ENCODE results near the gene PARVB.
A peak's percentile ranks its signal among the peaks of the same experiment; 100 is the strongest.

Gene PARVB

GRCh38 chr22:44142421-44143104, 118.5 kb downstream of the PARVB start:
- DNase-seq = no peak

- no peak for DNase-seq
Observed at GRCh38 chr22:44143105-44143474, 119.0 kb downstream of the PARVB start.

GRCh38 chr22:44143579-44143978, 119.5 kb downstream of the PARVB start:
- no peak for DNase-seq

- DNase-seq = no peak
Observed at GRCh38 chr22:44144046-44144569, 120.0 kb downstream of the PARVB start.

- no peak for DNase-seq
Observed at GRCh38 chr22:44145544-44145943, 121.4 kb downstream of the PARVB start.

GRCh38 chr22:44146088-44146861, 122.2 kb downstream of the PARVB start:
- DNase-seq = no peak

- no peak for DNase-seq
Observed at GRCh38 chr22:44147008-44147645, 123.0 kb downstream of the PARVB start.

GRCh38 chr22:44147821-44148574, 123.9 kb downstream of the PARVB start:
- DNase-seq = no peak

- DNase-seq = no peak
Observed at GRCh38 chr22:44151676-44152075, 127.6 kb downstream of the PARVB start.

- DNase-seq = no peak
Observed at GRCh38 chr22:44153710-44154109, 129.6 kb downstream of the PARVB start.

- DNase-seq = peak; percentile 28
Observed at GRCh38 chr22:44154436-44154942, 130.4 kb downstream of the PARVB start.

- DNase-seq = no peak
Observed at GRCh38 chr22:44155115-44155514, 131.0 kb downstream of the PARVB start.

GRCh38 chr22:44157916-44158618, 134.0 kb downstream of the PARVB start:
- no peak for DNase-seq

- DNase-seq = no peak
Observed at GRCh38 chr22:44158816-44159215, 134.7 kb downstream of the PARVB start.

- DNase-seq = no peak
Observed at GRCh38 chr22:44159221-44159620, 135.1 kb downstream of the PARVB start.

- no peak for DNase-seq
Observed at GRCh38 chr22:44159811-44160210, 135.7 kb downstream of the PARVB start.

- DNase-seq = no peak
Observed at GRCh38 chr22:44160421-44160820, 136.3 kb downstream of the PARVB start.

- no peak for DNase-seq
Observed at GRCh38 chr22:44161673-44162072, 137.6 kb downstream of the PARVB start.

GRCh38 chr22:44162960-44163359, 138.9 kb downstream of the PARVB start:
- no peak for DNase-seq

GRCh38 chr22:44163536-44163935, 139.4 kb downstream of the PARVB start:
- no peak for DNase-seq

- no peak for DNase-seq
Observed at GRCh38 chr22:44164031-44164430, 139.9 kb downstream of the PARVB start.

- no peak for DNase-seq
Observed at GRCh38 chr22:44165286-44165874, 141.3 kb downstream of the PARVB start.

All from CD4-positive, alpha-beta T cell treated with Interleukin-10 for 1 hour (primary cell).